ENCODE results near the gene SYCE3.

- no peak for TF ChIP-seq EZH2 (optimal IDR thresholded peaks at IDR 0.05; ENCODE audit: low read depth, low read length)
- TF ChIP-seq, protein P1, sequence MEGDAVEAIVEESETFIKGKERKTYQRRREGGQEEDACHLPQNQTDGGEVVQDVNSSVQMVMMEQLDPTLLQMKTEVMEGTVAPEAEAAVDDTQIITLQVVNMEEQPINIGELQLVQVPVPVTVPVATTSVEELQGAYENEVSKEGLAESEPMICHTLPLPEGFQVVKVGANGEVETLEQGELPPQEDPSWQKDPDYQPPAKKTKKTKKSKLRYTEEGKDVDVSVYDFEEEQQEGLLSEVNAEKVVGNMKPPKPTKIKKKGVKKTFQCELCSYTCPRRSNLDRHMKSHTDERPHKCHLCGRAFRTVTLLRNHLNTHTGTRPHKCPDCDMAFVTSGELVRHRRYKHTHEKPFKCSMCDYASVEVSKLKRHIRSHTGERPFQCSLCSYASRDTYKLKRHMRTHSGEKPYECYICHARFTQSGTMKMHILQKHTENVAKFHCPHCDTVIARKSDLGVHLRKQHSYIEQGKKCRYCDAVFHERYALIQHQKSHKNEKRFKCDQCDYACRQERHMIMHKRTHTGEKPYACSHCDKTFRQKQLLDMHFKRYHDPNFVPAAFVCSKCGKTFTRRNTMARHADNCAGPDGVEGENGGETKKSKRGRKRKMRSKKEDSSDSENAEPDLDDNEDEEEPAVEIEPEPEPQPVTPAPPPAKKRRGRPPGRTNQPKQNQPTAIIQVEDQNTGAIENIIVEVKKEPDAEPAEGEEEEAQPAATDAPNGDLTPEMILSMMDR (IDR thresholded peaks at IDR 0.05; ENCODE audit: low read length) = no peak
- TF ChIP-seq EZH2phosphoT487 (IDR thresholded peaks at IDR 0.05; ENCODE audit: low read length) = no peak
Measured at GRCh38 chr22:50531546-50531961, 31.2 kb downstream of the SYCE3 start.

Measured in MM.1S (cell line).